Retinal pigment epithelial cell (primary cell): Measurements from ENCODE around the gene KRT84.

Source experiments
- DNase-seq: peaks from one replicate; pipeline ENCODE4 v3.0.0-alpha.2; 2010; ENCODE audit warnings: low read depth
- H3K4me3 ChIP-seq: 2 replicates; pipeline ENCODE4 v1.5.1; 2011; ENCODE audit warnings: mild to moderate bottlenecking, low read length, control low read depth, moderate library complexity
- CTCF ChIP-seq: conservative IDR thresholded peaks from 2 replicates; pipeline ENCODE4 v1.5.1; 2011; ENCODE audit warnings: low read depth, low read length, control low read depth, inconsistent platforms

The KRT84 gene

DNA sequence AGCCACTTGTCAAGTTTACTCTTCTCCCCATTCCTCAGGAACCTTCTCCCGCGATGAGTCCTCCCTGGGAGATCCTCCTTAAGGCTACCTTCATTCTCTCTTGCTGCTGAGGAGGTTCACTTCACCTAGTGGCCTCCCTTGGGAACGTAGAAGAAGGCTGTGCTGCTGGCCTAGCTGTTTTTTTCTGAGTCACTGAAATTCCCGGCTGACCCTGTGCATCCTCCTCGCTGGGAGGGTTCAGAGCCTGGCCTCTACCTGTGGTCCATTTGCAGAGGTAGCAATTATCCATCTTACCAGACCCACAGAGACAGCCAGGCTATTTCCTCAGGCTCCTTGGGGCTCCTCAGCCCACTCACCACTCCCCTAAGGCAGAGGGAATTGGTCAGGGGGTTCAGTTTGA is 16.1 kb upstream of the KRT84 start:
- no peak for TF ChIP-seq CTCF
- DNase-seq: no peak
- no peak overlapping the region for H3K4me3 ChIP-seq

DNA sequence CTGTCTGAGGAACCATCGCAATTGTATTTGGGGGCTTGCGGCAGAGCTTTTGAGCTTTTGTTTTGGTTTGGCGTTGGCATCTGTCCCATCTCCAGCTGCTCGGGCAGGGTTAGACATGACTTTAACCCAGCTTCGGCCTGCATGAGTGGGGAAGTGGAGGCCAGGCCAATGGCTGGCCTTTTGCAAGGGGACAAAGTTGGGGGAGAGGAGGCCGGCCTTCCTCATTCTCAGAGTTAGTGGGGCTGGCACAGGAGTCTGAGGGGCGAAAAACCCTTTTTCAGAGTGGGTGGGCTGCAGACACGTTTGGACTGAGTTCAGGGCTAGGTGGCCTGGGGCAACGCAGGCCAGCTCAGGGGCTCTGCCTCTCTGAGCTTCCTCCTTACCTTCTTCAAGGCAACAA is 15.5 kb upstream of the KRT84 start:
- TF ChIP-seq CTCF: no peak
- no peak overlapping the region for H3K4me3 ChIP-seq

GRCh38 chr12:52399756-52400155 is 14.3 kb upstream of the KRT84 start:
- no peak overlapping the region for H3K4me3 ChIP-seq
- TF ChIP-seq CTCF: no peak
- no peak for DNase-seq

More for the DNA sequence above, 15.5 kb upstream of the KRT84 start:
- DNase-seq: no peak

DNA sequence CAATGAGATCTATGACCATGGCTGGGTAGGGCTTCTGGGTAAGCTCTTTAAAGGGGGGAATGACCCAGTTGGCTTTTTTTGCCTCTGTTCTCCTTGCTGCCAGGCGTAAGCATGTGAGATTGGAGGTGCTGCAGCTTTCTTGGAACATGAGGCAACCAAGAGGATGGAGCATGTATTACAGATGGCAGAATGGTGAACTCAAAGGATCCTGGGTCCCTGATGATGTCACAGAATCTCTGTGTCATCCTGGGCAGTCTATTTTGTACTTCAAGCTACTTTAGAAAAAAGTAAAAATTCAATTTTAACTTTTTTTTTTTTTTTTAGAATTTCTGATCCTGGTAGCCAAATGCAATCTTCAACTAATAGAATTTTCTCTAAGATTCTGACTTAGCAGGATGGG is 12.7 kb upstream of the KRT84 start:
- no peak overlapping the region for H3K4me3 ChIP-seq
- DNase-seq: no peak
- no peak for TF ChIP-seq CTCF

- H3K4me3 ChIP-seq: no peak overlapping the region
- no peak for TF ChIP-seq CTCF
- no peak for DNase-seq
Observed at GRCh38 chr12:52396656-52397055, 11.2 kb upstream of the KRT84 start.

DNA sequence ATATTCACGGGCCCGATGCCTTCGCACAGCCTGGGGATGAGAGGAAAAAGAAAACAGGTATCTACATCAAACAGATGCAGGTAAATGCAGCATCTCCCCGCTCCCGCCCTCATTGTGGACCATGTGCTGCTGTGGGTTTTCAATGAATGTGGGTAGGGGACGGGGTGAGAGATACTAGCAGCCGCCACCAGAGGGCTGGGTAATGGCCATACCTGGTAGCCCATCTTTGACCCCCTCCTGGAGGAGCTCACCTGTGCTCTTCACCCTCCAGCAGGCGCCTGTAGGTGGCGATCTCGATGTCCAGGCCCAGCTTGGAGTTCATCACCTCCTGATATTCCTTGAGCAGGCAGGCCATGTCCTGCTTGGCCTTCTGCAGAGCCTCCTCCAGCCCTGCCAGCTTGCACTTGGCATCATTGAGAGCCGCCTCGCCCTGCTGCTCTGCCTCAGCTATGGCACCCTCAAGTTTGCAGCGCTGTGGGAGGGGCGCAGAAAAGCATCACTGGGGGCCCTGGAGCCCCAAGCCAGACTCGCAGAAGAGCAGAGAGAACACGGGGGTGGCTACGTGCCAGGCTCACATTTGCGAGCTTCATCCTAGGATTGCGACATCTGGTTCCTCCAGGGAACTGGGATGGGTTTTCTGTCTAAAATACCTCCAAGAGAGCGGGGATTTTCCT is 10.4 kb upstream of the KRT84 start:
- peak; percentile 41 for TF ChIP-seq CTCF
- DNase-seq: no peak
- no peak overlapping the region for H3K4me3 ChIP-seq

DNA sequence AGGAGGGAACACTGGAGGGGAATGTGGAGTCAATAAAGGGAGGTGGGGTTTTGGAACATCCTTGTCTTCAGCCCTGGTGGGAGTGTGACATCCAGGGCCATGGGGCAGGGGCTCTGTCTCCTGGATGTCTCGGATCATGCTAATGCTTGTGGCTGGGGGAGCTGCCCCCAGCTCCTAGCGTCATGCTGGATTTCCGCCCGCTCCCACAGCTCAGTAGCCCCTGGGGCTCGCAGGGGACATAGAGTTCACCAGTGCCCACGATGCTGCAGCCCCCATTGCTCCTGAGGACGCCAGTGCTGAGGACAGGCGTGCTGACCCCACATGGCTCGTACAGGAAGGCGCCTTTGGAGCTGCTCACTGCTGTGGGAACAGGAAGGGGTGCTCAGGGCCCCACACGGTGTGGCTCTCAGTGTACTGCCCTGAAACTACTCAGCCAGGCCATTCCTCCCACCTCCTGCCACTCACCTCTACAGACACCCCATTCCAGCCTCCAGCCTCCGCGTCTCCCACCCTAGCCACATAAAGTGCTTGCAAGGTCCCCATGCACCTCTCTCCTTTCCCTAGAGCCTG is 9.5 kb upstream of the KRT84 start:
- no peak for DNase-seq
- no peak for TF ChIP-seq CTCF
- no peak overlapping the region for H3K4me3 ChIP-seq
